Common myeloid progenitor, CD34-positive (primary cell): ENCODE results near the gene CRIM1.

Experiments used
- CTCF ChIA-PET: fragments of 350-600 bp; sonication (Branson Sonifier 250); formaldehyde crosslinking; loops from one replicate; lab custom pipeline; 2021; ENCODE audit warnings: antibody characterized with exemption; lab: Charles Lee
- POLR2A ChIA-PET: fragments of 350-600 bp; sonication (Branson Sonifier 250); formaldehyde crosslinking; loops from one replicate; lab custom pipeline; 2021; ENCODE audit warnings: antibody characterized with exemption; lab: Charles Lee
- DNase-seq, 3 donors: peaks; one replicate each; pipeline versions ENCODE4 v3.0.0 to v3.0.0-alpha.2; 2013
- H3K27ac ChIP-seq, 2 experiments: 1 replicate in 1 of 2; 2 replicates in 1 of 2; pipeline ENCODE4 v1.7.0; 2013; ENCODE audit warnings: inconsistent platforms in 2 of 2, low read length in 2 of 2, mild to moderate bottlenecking in 2 of 2, low read depth in 1 of 2, moderate library complexity in 1 of 2; ENCODE audit not compliant: severe bottlenecking in 2 of 2, insufficient read depth in 1 of 2, poor library complexity in 1 of 2
- H3K27me3 ChIP-seq, 5 experiments: replicated peaks in 2 of 5; 1 replicate in 3 of 5; 2 replicates in 2 of 5; pipeline versions ENCODE4 v1.6.1 to v1.7.0; 2013; ENCODE audit warnings: low read length in 4 of 5, mild to moderate bottlenecking in 2 of 5, moderate library complexity in 2 of 5, inconsistent platforms in 1 of 5; ENCODE audit not compliant: insufficient read depth in 5 of 5, control insufficient read depth in 4 of 5
- H3K36me3 ChIP-seq, 4 experiments: 1 replicate in 2 of 4; 2 replicates in 2 of 4; pipeline versions ENCODE4 v1.6.1 to v1.7.0; 2013; ENCODE audit warnings: low read length in 3 of 4, control low read depth in 1 of 4, mild to moderate bottlenecking in 1 of 4; ENCODE audit not compliant: control insufficient read depth in 4 of 4, insufficient read depth in 4 of 4
- H3K4me1 ChIP-seq, 4 experiments: 1 replicate in 3 of 4; 2 replicates in 1 of 4; pipeline versions ENCODE4 v1.6.1 to v1.7.1; 2013; ENCODE audit warnings: low read length in 3 of 4, mild to moderate bottlenecking in 3 of 4, control low read depth in 1 of 4, inconsistent platforms in 1 of 4, moderate library complexity in 1 of 4; ENCODE audit not compliant: control insufficient read depth in 4 of 4, insufficient read depth in 4 of 4; ENCODE audit errors: control extremely low read depth in 1 of 4
- H3K4me3 ChIP-seq, 7 experiments: 1 replicate in 4 of 7; 2 replicates in 3 of 7; pipeline versions ENCODE4 v1.5.1 to v1.7.0; 2013; ENCODE audit warnings: mild to moderate bottlenecking in 7 of 7, low read length in 6 of 7, moderate library complexity in 6 of 7, inconsistent platforms in 2 of 7, low read depth in 2 of 7, control low read depth in 1 of 7; ENCODE audit not compliant: insufficient read depth in 4 of 7, control insufficient read depth in 1 of 7; ENCODE audit errors: extremely low read depth in 1 of 7
- H3K9me3 ChIP-seq, 5 experiments: 1 replicate in 4 of 5; 2 replicates in 1 of 5; pipeline versions ENCODE4 v1.6.1 to v1.7.1; 2013; ENCODE audit warnings: low read length in 4 of 5, mild to moderate bottlenecking in 2 of 5, inconsistent platforms in 1 of 5, low read depth in 1 of 5, moderate library complexity in 1 of 5; ENCODE audit not compliant: control insufficient read depth in 4 of 5, insufficient read depth in 2 of 5; ENCODE audit errors: control extremely low read depth in 1 of 5
- WGBS: methylation state at CpG from one replicate; pipeline ENCODE4 v1.1.5; 2013; ENCODE audit not compliant: insufficient coverage; 5-methylcytosine and 5-hydroxymethylcytosine counted together

The CRIM1 gene

GRCh38 chr2:36329251-36329650 lies 26.3 kb upstream of the CRIM1 start:
- Histone ChIP-seq H3K9me3 (no peaks in the 10 kb centered on the region), H3K27me3 (no peaks in the 10 kb centered on the region), H3K27ac (no peak overlapping the region), H3K4me1 (no peaks in the 10 kb centered on the region), H3K4me3 (no peak overlapping the region), H3K36me3 (no peaks in the 10 kb centered on the region)
- ChIA-PET POLR2A (no interaction called here), CTCF (interaction anchor here (1.2 kb wide), 1 partner anchor 357 kb away, joined by 3 read pairs; no protein-coding TSS in a partner anchor)
- WGBS, result 100% methylated on average over 1 of the region's 2 CpGs
- no peak for DNase-seq

- Histone ChIP-seq H3K27ac (no peak overlapping the region), H3K9me3 (no peaks in the 10 kb centered on the region), H3K4me3 (no peak overlapping the region), H3K36me3 (no peaks in the 10 kb centered on the region), H3K4me1 (no peaks in the 10 kb centered on the region), H3K27me3 (no peaks in the 10 kb centered on the region)
- POLR2A ChIA-PET, result no interaction called here
- CTCF ChIA-PET, result interaction anchor here (1.2 kb wide), 1 partner anchor 358 kb away, joined by 3 read pairs; no protein-coding TSS in a partner anchor
- 100% methylated on average over 1 of the region's 4 CpGs for WGBS
- no peak for DNase-seq
Observed at GRCh38 chr2:36329746-36330472, 25.7 kb upstream of the CRIM1 start.

GRCh38 chr2:36330473-36331395 lies 24.8 kb upstream of the CRIM1 start:
- ChIA-PET POLR2A (no interaction called here), CTCF (no interaction called here)
- Histone ChIP-seq H3K27ac (no peak overlapping the region), H3K9me3 (no peaks in the 10 kb centered on the region), H3K36me3 (no peaks in the 10 kb centered on the region), H3K4me1 (no peaks in the 10 kb centered on the region), H3K4me3 (no peak overlapping the region), H3K27me3 (no peaks in the 10 kb centered on the region)
- DNase-seq, result no peak
- 95% methylated on average over 3 of the region's 3 CpGs for WGBS

- Histone ChIP-seq H3K9me3 (no peaks in the 10 kb centered on the region), H3K36me3 (no peaks in the 10 kb centered on the region), H3K4me1 (no peaks in the 10 kb centered on the region), H3K4me3 (no peak overlapping the region), H3K27me3 (no peaks in the 10 kb centered on the region), H3K27ac (no peak overlapping the region)
- ChIA-PET POLR2A (no interaction called here), CTCF (interaction anchor here (0.9 to 1.6 kb wide), 2 partner anchors 17 to 26 kb away, joined by 3 to 4 read pairs; no protein-coding TSS in a partner anchor)
- peak in 1 of 3 donors; percentile 20 for DNase-seq
- 90% methylated on average over 2 of the region's 4 CpGs for WGBS
Observed at GRCh38 chr2:36333350-36334012, 22.1 kb upstream of the CRIM1 start.

- CTCF ChIA-PET, result interaction anchor here (1.3 kb wide), 1 partner anchor 12 kb away, joined by 4 read pairs; no protein-coding TSS in a partner anchor
- H3K27me3 ChIP-seq, result no peaks in the 10 kb centered on the region
- H3K4me1 ChIP-seq, result no peaks in the 10 kb centered on the region
- no peak for DNase-seq
- no peaks in the 10 kb centered on the region for H3K36me3 ChIP-seq
- H3K9me3 ChIP-seq, result no peaks in the 10 kb centered on the region
- H3K27ac ChIP-seq, result no peak overlapping the region
- POLR2A ChIA-PET, result no interaction called here
- H3K4me3 ChIP-seq, result no peak overlapping the region
- WGBS, result 100% methylated on average over 5 of the region's 5 CpGs
Observed at GRCh38 chr2:36335597-36335996, 20.0 kb upstream of the CRIM1 start.

DNA sequence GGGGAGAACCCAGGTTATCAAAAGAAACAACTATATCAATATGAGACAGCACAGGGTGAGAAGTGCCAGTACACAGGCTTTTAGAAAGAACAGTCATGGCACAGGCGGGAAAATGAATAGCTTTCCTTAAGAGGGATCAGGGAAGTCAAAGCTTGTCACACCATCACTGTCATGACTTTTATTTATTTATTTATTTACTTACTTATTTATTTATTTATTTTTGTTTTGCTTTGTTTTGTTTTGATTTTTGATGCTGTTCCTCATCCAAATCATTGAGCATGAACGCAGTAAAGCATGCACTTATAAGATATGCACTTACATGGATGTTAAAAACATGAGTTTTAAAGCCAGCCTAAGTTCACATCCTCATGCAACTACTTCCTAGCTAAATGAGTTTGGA lies 19.3 kb upstream of the CRIM1 start:
- no peaks in the 10 kb centered on the region for H3K4me1 ChIP-seq
- no CpG with 5 or more reads among the region's 2 CpGs for WGBS
- H3K27ac ChIP-seq, result no peak overlapping the region
- ChIA-PET CTCF (interaction anchor here (1.3 kb wide), 1 partner anchor 11 kb away, joined by 4 read pairs; no protein-coding TSS in a partner anchor), POLR2A (no interaction called here)
- H3K9me3 ChIP-seq, result no peaks in the 10 kb centered on the region
- no peaks in the 10 kb centered on the region for H3K36me3 ChIP-seq
- H3K4me3 ChIP-seq, result no peak overlapping the region
- DNase-seq, result no peak
- no peaks in the 10 kb centered on the region for H3K27me3 ChIP-seq
